CD4-positive, alpha-beta T cell (primary cell): ENCODE results near the gene JAK3. TPM values are rescaled to one million over a fixed set of nuclear protein-coding genes. Genes with fewer than 3 reads are reported as not detected.

ENCODE experiments used
- ATAC-seq: fragments of 200-7000 bp; cut with Tn5 transposase; one replicate; pipeline ENCODE4 v1.10.0; 2022; ENCODE audit warnings: mild to moderate bottlenecking; ENCODE audit not compliant: poor library complexity
- CTCF ChIA-PET: fragments of 350-600 bp; sonication (Branson Sonifier 250); formaldehyde crosslinking; loops from one replicate; lab custom pipeline; 2021; ENCODE audit warnings: antibody characterized with exemption, inconsistent platforms; lab: Charles Lee
- POLR2A ChIA-PET: fragments of 350-600 bp; sonication (Branson Sonifier 250); formaldehyde crosslinking; loops from one replicate; lab custom pipeline; 2021; ENCODE audit warnings: antibody characterized with exemption, inconsistent platforms; lab: Charles Lee
- DNase-seq, 14 experiments: peaks; one replicate each; pipeline ENCODE4 v3.0.0-alpha.2; 2013 to 2020; ENCODE audit warnings: mixed read lengths in 2 of 14
- H3K27ac ChIP-seq, 2 donors: one replicate each; pipeline versions ENCODE4 v1.5.1 to v1.7.0; 2013; ENCODE audit warnings: low read length in 2 of 2, low read depth in 1 of 2, mild to moderate bottlenecking in 1 of 2
- H3K27me3 ChIP-seq, 2 experiments: 1 replicate in 1 of 2; 2 replicates in 1 of 2; pipeline versions ENCODE4 v1.6.1 to v1.7.0; 2013; ENCODE audit warnings: low read length in 2 of 2, control low read depth in 1 of 2, mild to moderate bottlenecking in 1 of 2, moderate library complexity in 1 of 2; ENCODE audit not compliant: insufficient read depth in 2 of 2, control insufficient read depth in 1 of 2
- H3K36me3 ChIP-seq: one replicate; pipeline ENCODE4 v1.6.1; 2013; ENCODE audit warnings: low read length, control low read depth; ENCODE audit not compliant: insufficient read depth
- H3K4me1 ChIP-seq: one replicate; pipeline ENCODE4 v1.6.1; 2013; ENCODE audit warnings: low read length, control low read depth; ENCODE audit not compliant: insufficient read depth
- H3K4me3 ChIP-seq: one replicate; pipeline ENCODE4 v1.5.1; 2013; ENCODE audit warnings: mild to moderate bottlenecking, low read length, moderate library complexity
- H3K9me3 ChIP-seq, 2 experiments: 1 replicate in 1 of 2; 2 replicates in 1 of 2; pipeline versions ENCODE4 v1.6.1 to v1.7.0; 2013; ENCODE audit warnings: low read length in 2 of 2, mild to moderate bottlenecking in 2 of 2, control low read depth in 1 of 2, moderate library complexity in 1 of 2; ENCODE audit not compliant: control insufficient read depth in 1 of 2, insufficient read depth in 1 of 2
- H3K27ac Mint-ChIP-seq: one replicate; pipeline ENCODE4 v1.8.0; 2020; ENCODE audit warnings: mixed read lengths
- H3K27me3 Mint-ChIP-seq: one replicate; pipeline ENCODE4 v1.8.0; 2021; ENCODE audit warnings: mixed read lengths
- H3K36me3 Mint-ChIP-seq: one replicate; pipeline ENCODE4 v1.8.0; 2021; ENCODE audit warnings: low read depth, mixed read lengths
- H3K4me1 Mint-ChIP-seq: one replicate; pipeline ENCODE4 v1.8.0; 2021; ENCODE audit warnings: low read depth, mixed read lengths
- H3K4me3 Mint-ChIP-seq: one replicate; pipeline ENCODE4 v1.8.0; 2020; ENCODE audit warnings: mild to moderate bottlenecking, mixed read lengths
- H3K9me3 Mint-ChIP-seq: one replicate; pipeline ENCODE4 v1.8.0; 2020; ENCODE audit warnings: mixed read lengths
- intact Hi-C, 2 experiments: fragments of 100-400 bp; cut with DNase I in 1 of 2; cut with micrococcal nuclease in 1 of 2; formaldehyde crosslinking; loops; one replicate each; pipeline versions ENCODE4 v1.15.1 to v1.9.0; 2023 to 2025; cut with DNase I, micrococcal nuclease
- total RNA-seq, 174 experiments: library from RNA in 2 of 174; stranded (reverse) in 2 of 174; gene quantifications; one replicate each; pipeline ENCODE4 v1.2.3 and lab custom pipeline; 2021 to 2026
- TF ChIP-seq, protein P1 (sequence below): fragments of 200-600 bp; IDR thresholded peaks from one replicate; pipeline ENCODE4 v1.8.0; 2022; ENCODE audit warnings: antibody characterized with exemption, mild to moderate bottlenecking

JAK3 gene
- total RNA-seq, 2 experiments from 2014 or later = 120 to 121 TPM

DNA sequence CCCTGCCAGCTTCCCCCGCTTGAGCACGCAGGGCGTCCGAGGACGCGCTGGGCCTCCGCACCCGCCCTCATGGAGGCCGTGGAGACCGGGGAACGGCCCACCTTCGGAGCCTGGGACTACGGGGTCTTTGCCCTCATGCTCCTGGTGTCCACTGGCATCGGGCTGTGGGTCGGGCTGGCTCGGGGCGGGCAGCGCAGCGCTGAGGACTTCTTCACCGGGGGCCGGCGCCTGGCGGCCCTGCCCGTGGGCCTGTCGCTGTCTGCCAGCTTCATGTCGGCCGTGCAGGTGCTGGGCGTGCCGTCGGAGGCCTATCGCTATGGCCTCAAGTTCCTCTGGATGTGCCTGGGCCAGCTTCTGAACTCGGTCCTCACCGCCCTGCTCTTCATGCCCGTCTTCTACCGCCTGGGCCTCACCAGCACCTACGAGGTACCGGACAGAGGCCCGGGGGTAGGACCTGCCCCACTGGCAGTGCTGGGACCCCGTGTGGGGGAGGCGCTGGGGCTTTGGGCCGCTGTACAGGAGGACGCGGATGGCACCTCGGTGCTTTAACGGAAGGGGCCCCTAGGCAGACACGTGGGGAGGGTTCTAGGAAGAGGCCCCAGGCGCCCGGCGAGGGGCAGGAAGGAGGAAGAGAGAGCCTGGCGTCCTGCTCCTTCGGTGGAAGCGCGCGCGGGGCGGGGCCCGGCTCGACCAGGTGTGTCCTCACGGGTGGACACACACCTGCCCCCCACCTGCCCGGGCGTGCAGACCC, 24.6 kb upstream of the JAK3 start:
- no peaks in the 10 kb centered on the region for H3K36me3 ChIP-seq
- H3K27ac ChIP-seq = peak overlapping the region in 1 of 2 donors; percentile 25
- no peaks in the 10 kb centered on the region for H3K27me3 ChIP-seq
- DNase-seq (peak in 7 of 14 experiments; percentile 39 to 61 (median 55)), ATAC-seq (peak; percentile 12)
- peaks cover 35% of the 10 kb centered on the region for H3K4me1 ChIP-seq
- Mint-ChIP-seq H3K27me3 (no peaks in the 10 kb centered on the region), H3K9me3 (no peaks in the 10 kb centered on the region), H3K36me3 (no peaks in the 10 kb centered on the region), H3K4me1 (peaks cover 19% of the 10 kb centered on the region), H3K27ac (no peak overlapping the region), H3K4me3 (peak overlapping the region; percentile 79)
- H3K9me3 ChIP-seq = no peaks in the 10 kb centered on the region
- ChIA-PET CTCF (interaction anchor here (0.6 to 4.2 kb wide), 5 partner anchors 13 to 1721 kb away, joined by 4 to 28 read pairs (median 4); partner anchors contain the start of genes CCDC124 and RPL18A), POLR2A (interaction anchor here (0.7 to 4.3 kb wide), 4 partner anchors 12 to 61 kb away, joined by 3 to 57 read pairs (median 18); partner anchors contain the start of genes CCDC124, JAK3 and RPL18A)
- H3K4me3 ChIP-seq = peak overlapping the region; percentile 58
- intact Hi-C loops = loop anchor here in 1 of 2 experiments (1.0 kb wide), 1 partner anchor 10 kb away; no protein-coding TSS in a partner anchor
- TF ChIP-seq, protein P1, sequence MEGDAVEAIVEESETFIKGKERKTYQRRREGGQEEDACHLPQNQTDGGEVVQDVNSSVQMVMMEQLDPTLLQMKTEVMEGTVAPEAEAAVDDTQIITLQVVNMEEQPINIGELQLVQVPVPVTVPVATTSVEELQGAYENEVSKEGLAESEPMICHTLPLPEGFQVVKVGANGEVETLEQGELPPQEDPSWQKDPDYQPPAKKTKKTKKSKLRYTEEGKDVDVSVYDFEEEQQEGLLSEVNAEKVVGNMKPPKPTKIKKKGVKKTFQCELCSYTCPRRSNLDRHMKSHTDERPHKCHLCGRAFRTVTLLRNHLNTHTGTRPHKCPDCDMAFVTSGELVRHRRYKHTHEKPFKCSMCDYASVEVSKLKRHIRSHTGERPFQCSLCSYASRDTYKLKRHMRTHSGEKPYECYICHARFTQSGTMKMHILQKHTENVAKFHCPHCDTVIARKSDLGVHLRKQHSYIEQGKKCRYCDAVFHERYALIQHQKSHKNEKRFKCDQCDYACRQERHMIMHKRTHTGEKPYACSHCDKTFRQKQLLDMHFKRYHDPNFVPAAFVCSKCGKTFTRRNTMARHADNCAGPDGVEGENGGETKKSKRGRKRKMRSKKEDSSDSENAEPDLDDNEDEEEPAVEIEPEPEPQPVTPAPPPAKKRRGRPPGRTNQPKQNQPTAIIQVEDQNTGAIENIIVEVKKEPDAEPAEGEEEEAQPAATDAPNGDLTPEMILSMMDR = no peak

DNA sequence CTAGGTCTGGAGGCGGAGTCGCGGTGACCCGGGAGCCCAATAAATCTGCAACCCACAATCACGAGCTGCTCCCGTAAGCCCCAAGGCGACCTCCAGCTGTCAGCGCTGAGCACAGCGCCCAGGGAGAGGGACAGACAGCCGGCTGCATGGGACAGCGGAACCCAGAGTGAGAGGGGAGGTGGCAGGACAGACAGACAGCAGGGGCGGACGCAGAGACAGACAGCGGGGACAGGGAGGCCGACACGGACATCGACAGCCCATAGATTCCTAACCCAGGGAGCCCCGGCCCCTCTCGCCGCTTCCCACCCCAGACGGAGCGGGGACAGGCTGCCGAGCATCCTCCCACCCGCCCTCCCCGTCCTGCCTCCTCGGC, 24.1 kb upstream of the JAK3 start, which contains the start of gene SLC5A5:
Gene SLC5A5 (plus strand): TSS at position 68 of the 373 bp plus-strand sequence. CDS start 375 bp downstream, outside the sequence.
- peak within 1 kb of the TSS; percentile 58 for H3K4me3 ChIP-seq
- Mint-ChIP-seq H3K4me3 (peak within 1 kb of the TSS; percentile 91), H3K27me3 (no peaks in the 10 kb centered on the region), H3K36me3 (no peaks in the 10 kb centered on the region), H3K4me1 (peaks cover 19% of the 10 kb centered on the region), H3K9me3 (no peaks in the 10 kb centered on the region), H3K27ac (peak within 1 kb of the TSS; percentile 34)
- H3K27ac ChIP-seq = peak within 1 kb of the TSS in 1 of 2 donors; percentile 25
- ATAC-seq = no peak
- H3K9me3 ChIP-seq = no peaks in the 10 kb centered on the region
- H3K27me3 ChIP-seq = no peaks in the 10 kb centered on the region
- ChIA-PET CTCF (interaction anchor here (0.6 to 4.2 kb wide), 5 partner anchors 13 to 1720 kb away, joined by 4 to 28 read pairs (median 4); partner anchors contain the start of genes CCDC124 and RPL18A), POLR2A (interaction anchor here (0.7 to 4.3 kb wide), 5 partner anchors 12 to 129 kb away, joined by 3 to 57 read pairs (median 8); partner anchors contain the start of genes CCDC124, JAK3 and RPL18A)
- H3K36me3 ChIP-seq = no peaks in the 10 kb centered on the region
- intact Hi-C loops = loop anchor here (1.0 to 2.0 kb wide), 2 partner anchors 10 to 61 kb away; partner anchors contain the start of gene CCDC124 (in 1 of the 2)
- TF ChIP-seq, protein P1 = no peak
- peak in 5 of 14 experiments; percentile 20 to 55 (median 42) for DNase-seq
- peaks cover 35% of the 10 kb centered on the region for H3K4me1 ChIP-seq

DNA sequence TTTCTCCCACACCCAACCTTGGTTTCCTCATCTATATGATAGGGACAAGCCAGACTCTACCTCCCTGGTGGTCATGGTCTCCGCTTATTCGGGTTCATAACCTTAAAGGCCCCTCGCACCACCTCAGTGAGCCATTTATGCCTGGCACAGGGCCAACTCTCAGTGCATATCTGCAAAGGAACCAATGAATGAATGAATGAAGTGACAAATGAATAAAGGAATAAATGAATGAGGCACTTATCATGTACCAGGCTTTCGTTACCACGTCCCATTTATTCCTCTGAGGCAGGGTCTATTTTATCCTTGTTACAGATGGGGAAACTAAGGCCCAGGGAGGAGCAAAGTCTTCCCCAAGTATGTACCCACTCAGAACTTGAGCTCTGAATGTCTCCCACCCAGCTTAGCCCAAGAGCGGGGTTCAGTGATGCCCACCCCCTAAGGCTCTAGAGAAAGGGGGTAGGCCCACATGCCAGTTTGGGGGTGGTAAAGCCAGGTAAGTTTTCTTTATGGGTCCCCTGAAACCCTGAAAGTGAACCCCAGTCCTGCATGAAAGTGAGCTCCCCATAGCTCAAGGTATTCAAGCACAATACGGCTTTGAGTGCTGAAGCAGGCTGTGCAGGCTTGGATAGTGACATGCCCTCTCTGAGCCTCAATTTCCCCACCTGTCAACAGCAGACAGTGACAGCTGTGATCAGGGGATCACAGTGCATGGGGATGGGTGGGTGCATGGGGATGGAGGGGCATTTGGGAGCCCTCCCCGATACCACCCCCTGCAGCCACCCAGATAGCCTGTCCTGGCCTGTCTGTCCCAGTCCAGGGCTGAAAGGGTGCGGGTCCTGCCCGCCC, 23.5 kb upstream of the JAK3 start:
- H3K36me3 ChIP-seq = no peaks in the 10 kb centered on the region
- Mint-ChIP-seq H3K4me3 (peak overlapping the region; percentile 91), H3K27ac (peak overlapping the region; percentile 34), H3K27me3 (no peaks in the 10 kb centered on the region), H3K36me3 (no peaks in the 10 kb centered on the region), H3K4me1 (peaks cover 19% of the 10 kb centered on the region), H3K9me3 (no peaks in the 10 kb centered on the region)
- no peaks in the 10 kb centered on the region for H3K27me3 ChIP-seq
- TF ChIP-seq, protein P1 = no peak
- no peaks in the 10 kb centered on the region for H3K9me3 ChIP-seq
- intact Hi-C loops = loop anchor here in 1 of 2 experiments (2.0 kb wide), 1 partner anchor 62 kb away; the partner anchor contains the start of gene CCDC124
- no peak overlapping the region for H3K27ac ChIP-seq
- no peak for ATAC-seq
- H3K4me3 ChIP-seq = peak overlapping the region; percentile 58
- ChIA-PET CTCF (interaction anchor here (0.6 to 4.2 kb wide), 6 partner anchors 12 to 1720 kb away, joined by 4 to 28 read pairs (median 4); partner anchors contain the start of genes CCDC124 and RPL18A), POLR2A (interaction anchor here (0.7 to 4.3 kb wide), 6 partner anchors 11 to 129 kb away, joined by 3 to 57 read pairs (median 6); partner anchors contain the start of genes CCDC124, JAK3 and RPL18A)
- DNase-seq = no peak
- H3K4me1 ChIP-seq = peaks cover 35% of the 10 kb centered on the region
